ENCODE results near the gene LEMD3.

The LEMD3 gene

DNA sequence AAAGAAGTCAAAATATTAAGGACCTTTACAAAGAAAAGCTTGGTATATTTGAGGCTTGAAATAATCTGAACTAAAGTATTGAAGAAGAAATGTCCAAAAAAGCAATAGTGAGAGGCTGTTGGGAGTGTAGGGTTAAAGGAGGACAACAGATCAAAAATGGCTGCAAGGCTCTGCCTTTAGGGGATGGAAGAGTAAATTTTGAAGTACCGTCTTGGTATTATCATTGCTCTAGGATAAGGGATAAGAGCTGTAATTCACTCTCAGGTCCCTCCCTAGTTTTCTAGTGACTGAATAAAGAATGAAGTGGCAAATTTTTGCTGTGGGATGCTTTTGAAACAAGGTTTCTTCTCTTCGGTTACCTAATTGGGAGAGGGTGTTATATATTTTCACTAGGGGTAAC is 38.7 kb downstream of the LEMD3 start:
- DNase-seq = no peak

- no peak for DNase-seq
Observed at GRCh38 chr12:65208964-65209654, 39.7 kb downstream of the LEMD3 start.

- no peak for DNase-seq
Observed at GRCh38 chr12:65209655-65210043, 40.3 kb downstream of the LEMD3 start.

GRCh38 chr12:65217086-65217485 is 47.7 kb downstream of the LEMD3 start:
- DNase-seq = no peak

- DNase-seq = no peak
Observed at GRCh38 chr12:65220761-65221160, 51.4 kb downstream of the LEMD3 start.

DNA sequence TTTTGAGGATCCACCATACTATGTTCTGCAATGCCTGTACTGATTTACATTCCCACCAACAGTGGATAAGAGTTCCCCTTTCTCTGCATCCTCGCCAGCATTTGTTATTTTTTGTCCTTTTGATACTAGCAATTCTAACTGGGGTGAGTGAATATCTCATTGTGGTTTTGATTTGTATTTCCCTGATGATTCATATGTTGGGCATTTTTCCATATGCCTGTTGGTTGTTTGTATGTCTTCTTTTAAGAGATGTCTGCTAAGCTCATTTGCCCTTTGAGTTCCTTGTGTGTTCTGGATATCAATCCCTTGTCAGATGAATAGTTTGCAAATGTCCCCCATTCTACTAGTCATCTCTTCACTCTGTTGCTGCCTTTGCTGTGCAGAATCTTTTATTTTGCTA is 60.1 kb downstream of the LEMD3 start:
- DNase-seq = no peak

DNA sequence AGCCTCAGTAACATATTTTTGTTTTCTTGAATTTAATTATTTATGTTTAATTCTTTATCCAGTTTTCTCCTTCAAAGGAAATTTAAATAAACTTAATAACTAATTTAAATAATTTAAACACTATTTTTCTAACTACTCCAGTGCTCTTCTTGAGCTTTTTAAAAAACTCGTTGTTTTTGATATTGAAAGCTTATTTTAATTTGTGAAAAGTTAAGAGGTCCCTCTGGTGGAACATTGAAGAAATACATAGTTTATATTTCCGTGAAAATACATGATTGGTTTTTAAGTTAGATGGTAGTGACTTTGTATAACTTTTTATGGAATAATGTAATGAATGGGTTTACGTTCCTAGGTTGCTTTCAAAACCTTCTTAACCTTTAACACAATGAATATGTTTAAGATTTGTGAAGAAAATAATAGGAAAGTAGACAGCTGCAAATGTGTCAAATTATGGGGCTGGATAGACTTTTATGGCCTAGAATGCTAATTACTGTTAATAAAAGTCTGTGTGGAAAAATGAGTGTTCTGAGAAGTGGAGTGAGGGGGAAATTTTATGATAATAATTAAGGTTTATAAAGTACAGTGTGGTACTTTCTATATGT is 63.2 kb downstream of the LEMD3 start:
- no peak for DNase-seq

GRCh38 chr12:65237153-65237552 is 67.8 kb downstream of the LEMD3 start:
- no peak for DNase-seq

DNA sequence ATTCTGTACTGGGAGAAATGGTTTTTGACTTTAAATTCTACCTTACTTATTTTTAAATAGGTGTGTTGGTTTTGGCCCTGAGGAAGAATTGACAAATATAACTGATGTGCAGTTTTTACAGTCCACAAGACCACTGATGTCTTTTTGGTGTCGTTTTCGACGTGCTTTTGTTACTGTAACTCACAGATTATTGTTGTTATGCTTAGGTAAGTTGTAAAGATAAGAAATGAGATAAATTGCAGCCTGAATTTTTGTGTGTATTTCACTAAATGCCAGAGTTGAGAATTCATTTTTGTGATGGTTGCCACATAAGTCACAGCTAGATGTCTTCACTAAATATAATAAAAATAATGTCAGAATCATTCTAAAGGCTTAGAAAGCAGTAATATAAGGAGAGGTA is 69.2 kb downstream of the LEMD3 start:
- no peak for DNase-seq

DNA sequence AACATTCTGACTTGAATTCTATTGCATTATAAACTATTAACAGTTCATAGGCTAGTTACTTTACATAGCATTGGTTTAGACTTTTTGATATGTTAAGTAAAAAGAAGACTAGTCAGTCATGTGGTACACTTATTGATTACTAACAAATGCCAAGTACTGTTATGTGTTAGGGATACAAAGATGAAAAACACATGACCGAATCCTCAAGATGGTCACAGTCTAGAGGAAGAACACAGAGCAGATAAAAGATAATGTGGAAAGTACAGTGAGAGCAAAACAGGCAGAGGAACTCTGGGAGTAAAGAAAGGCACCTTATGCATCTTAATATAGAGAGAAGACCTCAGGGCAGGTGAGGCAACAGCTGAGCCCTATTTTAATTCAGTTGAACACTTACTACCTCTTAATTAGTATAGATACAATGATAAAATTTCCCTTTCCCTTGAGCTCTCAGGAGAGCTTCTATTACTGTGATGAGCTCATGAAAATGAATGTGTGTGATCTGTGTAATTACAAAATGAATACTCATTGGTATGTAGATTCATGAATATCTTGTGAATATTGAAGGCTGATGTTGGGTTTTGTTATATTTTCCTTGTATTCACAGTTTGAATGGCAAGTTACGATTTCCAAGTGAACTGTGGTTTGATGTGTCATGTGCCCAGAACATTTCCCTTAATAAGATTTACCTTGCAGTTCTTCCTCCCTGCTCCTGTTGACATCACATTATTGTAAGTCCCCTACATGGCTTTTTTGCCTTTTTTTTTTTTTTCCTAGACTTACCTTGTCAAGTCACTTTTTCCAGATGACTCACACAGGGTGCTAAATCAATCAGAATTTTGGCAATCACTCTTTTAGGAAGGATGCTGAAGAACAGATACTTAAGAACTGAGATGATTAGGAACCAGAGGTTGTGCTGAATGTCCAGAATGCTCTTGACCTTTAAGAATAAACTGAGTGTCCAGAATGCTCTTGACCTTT is 79.6 kb downstream of the LEMD3 start:
- DNase-seq = no peak

DNA sequence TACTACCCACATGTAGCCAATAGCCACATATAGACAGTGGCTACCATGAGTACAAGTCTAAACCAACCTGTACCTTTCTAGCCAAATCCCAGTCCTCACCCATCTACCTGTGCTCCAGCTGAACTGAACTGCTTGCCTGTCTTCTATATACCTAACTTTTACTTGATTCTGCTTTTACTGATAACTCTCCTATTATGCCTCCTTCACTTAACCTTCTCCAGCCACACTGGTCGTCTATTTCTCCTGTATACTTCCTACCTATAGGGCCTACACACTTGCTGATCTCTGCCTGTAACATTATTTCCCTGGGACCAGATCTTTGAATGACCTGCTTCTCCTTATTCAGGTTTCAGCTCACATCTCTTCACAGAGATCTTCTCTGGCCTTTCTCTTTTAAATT is 83.1 kb downstream of the LEMD3 start:
- DNase-seq = no peak

- no peak for DNase-seq
Observed at GRCh38 chr12:65257986-65258385, 88.6 kb downstream of the LEMD3 start.

- no peak for DNase-seq
Observed at GRCh38 chr12:65259501-65259900, 90.1 kb downstream of the LEMD3 start.

DNA sequence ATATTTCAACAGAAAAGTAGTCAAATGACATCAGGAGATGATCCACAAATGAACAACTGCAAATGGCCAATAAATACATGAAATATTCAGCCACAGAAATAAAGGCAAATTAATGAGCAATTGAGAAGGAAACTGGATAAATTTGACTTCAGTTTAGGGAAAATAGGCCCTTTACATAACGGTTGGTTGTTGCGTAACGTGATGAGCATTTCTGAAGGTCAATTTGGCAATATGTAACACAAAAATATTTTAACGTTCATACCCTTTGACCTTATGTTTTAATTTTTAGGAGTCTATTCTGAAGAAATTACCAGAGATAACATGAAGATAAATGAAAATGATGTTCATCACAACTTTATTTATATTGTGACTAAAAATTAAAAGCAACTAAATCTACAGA is 94.4 kb downstream of the LEMD3 start:
- no peak for DNase-seq

DNA sequence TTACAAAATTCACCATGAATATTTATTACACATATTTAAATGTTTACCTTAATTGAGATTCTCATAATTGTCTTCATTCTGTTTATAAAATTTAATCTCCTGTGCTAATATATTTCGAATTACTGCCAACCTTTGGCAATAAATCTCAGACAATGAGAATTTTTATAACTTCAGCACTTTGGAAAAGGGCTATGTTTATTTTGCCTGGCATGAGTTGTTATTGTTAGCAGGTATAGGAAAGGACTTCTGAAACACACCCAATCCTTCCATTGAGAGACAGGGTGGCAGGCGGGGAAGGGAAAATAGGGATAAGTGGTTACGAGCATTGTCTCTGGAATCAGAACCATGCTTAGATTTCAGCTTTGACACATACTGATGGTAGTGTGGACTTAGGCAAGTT is 97.0 kb downstream of the LEMD3 start:
- DNase-seq = no peak

- no peak for DNase-seq
Observed at GRCh38 chr12:65269603-65270002, 100.2 kb downstream of the LEMD3 start.

DNA sequence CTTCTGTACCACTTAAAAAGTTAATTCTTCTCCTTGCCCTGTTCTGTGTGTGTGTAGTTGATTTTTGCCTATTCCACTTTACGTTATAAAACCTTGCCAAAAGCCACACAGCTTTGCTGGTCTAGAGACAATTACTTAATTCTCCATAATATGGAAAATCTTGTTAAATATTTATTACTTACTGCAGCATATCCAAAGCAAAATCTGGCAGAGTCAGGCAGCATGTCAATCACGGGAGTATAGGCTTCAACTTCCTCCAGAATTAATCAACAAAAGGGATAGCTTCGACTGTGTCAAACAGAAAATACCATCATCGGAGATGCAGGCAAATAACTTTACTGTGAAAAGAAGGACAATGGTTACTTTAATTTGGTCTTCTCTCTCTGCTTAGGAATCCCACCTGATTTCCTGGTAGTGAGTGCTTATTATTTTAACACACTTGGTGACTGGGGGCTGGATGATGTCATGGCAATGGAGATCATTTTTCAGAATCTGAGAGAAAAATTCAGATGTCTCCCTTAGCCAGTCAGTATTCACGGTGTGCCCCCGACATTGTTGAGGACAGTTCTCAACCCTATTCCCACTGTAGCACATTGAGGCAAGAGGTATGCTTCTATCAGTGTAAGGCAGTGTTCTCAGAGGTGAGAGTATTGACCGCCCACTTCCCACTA is 105.4 kb downstream of the LEMD3 start:
- no peak for DNase-seq

DNA sequence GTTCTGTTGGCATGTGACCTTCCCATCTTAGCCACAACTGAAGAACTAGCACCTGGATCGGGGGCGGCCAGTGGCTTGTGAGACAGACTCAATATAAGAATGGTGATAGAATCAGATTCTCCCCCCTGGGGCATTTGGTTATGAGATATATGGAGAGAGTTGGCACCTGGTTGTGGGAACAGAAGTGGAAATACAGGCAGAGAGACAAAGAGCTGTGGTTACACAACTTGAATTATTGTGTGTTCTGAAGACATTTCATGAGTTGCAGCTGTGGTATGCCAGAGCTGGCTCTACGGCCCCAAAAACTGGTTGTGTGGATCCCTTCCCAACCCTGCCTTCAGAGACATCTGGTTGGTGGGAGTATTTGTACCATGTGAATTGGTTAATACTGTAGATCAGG is 106.2 kb downstream of the LEMD3 start:
- no peak for DNase-seq

DNA sequence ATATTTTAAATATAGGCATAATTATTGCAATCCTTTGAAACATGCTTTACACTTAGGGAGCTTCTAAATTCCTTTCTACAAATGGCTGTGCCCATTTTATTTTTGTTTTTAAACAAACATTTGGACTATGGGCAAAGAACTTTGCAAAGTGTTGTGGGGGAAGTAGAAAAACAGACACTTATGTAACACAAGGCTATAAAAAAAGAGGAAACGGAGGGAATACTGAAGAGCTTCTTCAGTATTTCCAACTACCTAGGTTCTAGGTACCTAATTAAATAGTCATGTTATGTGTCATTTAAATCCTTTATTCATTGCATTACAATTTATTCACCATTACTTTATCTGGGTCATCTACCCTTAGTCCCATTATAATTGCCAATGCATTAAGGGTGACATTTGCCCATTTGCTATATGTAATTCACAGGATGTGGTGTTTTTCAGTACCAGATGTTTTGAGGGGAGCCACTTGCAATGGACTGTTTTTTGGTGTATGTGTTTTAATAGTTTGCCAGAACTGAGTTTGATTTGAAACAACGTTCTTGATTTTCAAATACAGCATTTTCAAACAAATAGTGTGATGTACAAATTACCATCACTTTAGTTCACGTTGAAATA is 107.6 kb downstream of the LEMD3 start:
- DNase-seq = no peak

GRCh38 chr12:65277994-65278575 is 108.7 kb downstream of the LEMD3 start:
- DNase-seq = no peak

DNA sequence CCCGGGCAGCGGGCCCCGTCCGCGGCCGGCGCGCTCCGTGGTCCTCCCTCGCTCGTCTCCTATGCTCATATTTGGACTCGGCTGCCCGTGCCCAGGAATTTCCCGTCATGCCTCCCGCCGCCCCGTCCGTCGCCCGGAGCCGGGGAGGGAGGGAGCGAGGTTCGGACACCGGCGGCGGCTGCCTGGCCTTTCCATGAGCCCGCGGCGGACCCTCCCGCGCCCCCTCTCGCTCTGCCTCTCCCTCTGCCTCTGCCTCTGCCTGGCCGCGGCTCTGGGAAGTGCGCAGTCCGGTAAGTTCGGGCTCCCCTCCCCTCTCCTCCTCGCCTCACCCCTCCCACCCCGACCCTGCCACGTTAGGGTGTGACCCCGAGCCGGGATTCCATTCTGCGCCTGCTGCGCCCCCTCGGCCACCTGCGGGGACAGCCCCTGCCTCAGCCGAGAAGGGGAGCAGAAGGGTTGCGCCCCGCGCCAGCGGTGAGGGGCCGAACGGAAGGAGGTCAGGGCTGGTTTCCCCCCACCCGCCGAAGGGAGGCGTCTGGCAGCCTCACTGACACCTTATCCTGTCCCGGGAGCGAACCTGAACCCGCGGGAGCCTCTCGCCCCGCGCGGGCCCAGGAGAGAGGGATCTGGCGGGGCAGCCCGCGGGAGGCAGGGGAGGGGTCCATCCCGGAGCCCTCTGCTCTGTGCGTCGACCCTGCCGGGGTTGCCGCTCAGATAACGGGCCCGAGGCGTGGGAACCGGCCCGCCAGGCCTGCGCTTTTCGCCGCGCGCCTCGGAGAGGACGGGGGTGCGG is 109.4 kb downstream of the LEMD3 start, which contains the start of gene MSRB3:
Gene MSRB3, plus strand, starts transcription at position 108 of the 793 bp plus-strand sequence. CDS start 29,897 bp downstream, outside the sequence.
- peak; percentile 84 for DNase-seq

Measured in right kidney (tissue), 1 donor.